ENCODE results near the gene PALLD.
A peak's percentile ranks its signal among the peaks of the same experiment; 100 is the strongest.

Gene PALLD

DNA sequence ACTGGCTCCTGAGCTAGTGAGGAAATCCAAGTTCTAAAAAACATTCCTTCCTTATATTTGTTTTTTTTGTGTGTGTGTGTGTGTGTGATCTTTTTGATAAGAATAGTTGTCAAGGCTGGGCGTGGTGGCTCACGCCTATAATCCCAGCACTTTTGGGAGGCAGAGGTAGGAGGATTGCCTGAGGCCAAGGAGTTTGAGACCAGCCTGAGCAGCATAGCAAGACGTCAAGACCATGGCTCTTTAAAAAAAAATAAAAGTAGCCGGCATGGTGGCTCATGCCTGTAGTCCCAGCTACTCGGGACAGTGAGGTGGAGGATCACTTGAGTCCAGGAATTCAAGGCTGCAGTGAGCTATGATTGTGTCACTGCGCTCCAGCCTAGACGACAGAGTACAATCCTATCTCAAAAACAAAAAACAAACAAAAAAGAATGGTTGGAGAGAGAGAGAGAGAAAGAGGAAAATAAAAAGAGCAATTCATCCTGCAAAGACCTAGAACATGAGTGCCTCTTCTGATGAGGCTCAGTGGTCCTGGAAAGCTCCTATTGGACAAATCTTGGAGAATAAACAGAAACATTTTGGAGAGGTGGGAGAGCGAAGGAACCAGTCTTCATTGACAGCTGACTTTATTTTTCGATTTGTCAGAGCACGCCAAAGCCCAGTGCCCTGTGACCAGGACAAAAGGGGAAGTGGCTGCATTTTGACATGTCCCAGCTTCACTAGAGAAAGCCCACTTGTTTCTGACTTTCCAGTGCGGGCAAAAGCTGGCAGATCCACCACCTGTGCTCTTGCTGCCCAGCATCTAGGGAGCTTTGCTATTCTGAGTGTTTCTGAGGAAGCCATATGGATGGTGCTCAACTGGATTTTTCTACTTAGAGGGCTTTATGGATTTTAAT is 244.7 kb downstream of the PALLD start:
- no peak for DNase-seq (ENCODE audit: low spot score)
- TF ChIP-seq, protein P1, sequence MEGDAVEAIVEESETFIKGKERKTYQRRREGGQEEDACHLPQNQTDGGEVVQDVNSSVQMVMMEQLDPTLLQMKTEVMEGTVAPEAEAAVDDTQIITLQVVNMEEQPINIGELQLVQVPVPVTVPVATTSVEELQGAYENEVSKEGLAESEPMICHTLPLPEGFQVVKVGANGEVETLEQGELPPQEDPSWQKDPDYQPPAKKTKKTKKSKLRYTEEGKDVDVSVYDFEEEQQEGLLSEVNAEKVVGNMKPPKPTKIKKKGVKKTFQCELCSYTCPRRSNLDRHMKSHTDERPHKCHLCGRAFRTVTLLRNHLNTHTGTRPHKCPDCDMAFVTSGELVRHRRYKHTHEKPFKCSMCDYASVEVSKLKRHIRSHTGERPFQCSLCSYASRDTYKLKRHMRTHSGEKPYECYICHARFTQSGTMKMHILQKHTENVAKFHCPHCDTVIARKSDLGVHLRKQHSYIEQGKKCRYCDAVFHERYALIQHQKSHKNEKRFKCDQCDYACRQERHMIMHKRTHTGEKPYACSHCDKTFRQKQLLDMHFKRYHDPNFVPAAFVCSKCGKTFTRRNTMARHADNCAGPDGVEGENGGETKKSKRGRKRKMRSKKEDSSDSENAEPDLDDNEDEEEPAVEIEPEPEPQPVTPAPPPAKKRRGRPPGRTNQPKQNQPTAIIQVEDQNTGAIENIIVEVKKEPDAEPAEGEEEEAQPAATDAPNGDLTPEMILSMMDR (IDR thresholded peaks at IDR 0.05) = no peak
- Histone ChIP-seq H3K27ac (no peak overlapping the region), H3K4me3 (no peak overlapping the region)

DNA sequence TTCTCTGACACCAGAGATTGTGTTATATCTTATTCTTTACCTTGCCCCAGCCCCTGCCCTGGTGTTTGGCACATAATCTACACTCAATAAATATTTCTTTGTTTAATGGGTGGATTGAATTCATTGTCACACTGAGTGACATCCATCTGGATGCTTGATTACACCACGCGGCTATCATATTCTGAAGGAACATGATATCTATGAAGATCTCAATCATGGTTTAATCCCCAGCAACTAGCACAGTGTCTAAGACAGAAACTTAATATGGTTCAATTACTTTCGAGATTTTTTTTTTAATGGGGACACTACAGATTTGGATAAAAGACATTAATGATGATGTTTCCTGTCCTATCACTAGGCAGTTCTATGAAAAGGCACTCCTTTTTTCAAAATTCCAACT is 246.3 kb downstream of the PALLD start:
- no peak for DNase-seq (ENCODE audit: low spot score)
- TF ChIP-seq, protein P1 (IDR thresholded peaks at IDR 0.05) = no peak
- Histone ChIP-seq H3K27ac (no peak overlapping the region), H3K4me3 (no peak overlapping the region)

DNA sequence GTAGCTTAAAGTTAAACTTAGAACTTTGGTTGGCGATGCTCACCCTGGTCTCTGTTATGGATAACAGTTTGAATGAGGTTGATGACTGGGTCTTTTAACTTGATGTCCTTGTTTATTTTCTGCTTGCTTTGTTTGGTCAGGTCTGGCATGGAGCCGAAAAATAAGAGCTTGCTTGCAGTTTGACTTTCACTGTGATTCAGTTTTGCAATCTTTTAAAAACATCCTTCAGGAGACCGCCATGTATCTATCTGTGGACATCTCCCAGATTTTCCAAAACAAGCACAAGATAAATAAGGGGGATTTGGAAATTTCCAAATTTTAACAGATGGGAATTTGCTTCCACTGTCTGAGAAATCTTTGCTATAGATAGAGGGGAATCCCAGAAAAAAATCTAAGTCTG is 246.7 kb downstream of the PALLD start:
- TF ChIP-seq, protein P1 (IDR thresholded peaks at IDR 0.05) = no peak
- DNase-seq (ENCODE audit: low spot score) = no peak
- H3K27ac ChIP-seq = no peak overlapping the region
- H3K4me3 ChIP-seq = no peak overlapping the region

DNA sequence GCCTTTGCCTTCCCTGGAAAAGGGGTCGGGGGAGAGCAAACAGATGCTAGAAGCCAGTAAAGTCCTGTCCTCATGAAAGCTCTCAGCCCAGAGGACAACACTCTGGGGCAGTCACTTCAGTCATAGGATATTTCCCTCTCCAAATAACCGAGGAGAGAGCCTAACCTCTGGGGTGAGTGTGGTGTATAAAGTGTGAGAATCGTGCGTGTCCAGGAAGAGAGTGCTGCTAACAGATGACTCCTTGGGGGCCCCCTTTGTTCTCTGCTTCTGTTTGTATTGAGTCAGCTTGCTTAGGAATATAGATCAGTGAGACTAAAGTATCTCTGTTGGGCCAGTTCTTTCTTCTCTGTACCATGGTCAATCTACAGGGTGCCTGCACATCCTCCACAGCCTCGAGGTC is 247.2 kb downstream of the PALLD start:
- Histone ChIP-seq H3K4me3 (no peak overlapping the region), H3K27ac (no peak overlapping the region)
- TF ChIP-seq, protein P1 (IDR thresholded peaks at IDR 0.05) = no peak
- DNase-seq (ENCODE audit: low spot score) = no peak

DNA sequence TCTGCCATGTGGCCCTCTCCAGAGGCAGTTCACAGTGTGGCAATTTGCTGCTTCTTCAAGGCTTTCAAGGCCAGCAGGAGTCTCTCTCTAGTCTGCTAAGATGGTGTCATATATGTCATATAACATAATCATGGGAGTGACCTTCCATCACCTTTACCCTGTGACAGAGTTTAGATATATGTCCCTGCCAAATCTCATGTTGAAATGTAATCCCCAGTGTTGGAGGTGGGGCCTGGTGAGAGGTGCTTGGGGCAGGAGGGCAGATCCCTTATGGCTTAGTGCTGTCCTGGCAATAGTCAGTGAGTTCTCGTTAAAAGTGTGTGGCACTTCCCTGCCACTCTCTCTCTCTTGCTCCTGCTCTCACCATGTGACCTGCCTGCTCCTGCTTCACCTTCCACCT is 252.0 kb downstream of the PALLD start:
- DNase-seq (ENCODE audit: low spot score) = no peak

DNA sequence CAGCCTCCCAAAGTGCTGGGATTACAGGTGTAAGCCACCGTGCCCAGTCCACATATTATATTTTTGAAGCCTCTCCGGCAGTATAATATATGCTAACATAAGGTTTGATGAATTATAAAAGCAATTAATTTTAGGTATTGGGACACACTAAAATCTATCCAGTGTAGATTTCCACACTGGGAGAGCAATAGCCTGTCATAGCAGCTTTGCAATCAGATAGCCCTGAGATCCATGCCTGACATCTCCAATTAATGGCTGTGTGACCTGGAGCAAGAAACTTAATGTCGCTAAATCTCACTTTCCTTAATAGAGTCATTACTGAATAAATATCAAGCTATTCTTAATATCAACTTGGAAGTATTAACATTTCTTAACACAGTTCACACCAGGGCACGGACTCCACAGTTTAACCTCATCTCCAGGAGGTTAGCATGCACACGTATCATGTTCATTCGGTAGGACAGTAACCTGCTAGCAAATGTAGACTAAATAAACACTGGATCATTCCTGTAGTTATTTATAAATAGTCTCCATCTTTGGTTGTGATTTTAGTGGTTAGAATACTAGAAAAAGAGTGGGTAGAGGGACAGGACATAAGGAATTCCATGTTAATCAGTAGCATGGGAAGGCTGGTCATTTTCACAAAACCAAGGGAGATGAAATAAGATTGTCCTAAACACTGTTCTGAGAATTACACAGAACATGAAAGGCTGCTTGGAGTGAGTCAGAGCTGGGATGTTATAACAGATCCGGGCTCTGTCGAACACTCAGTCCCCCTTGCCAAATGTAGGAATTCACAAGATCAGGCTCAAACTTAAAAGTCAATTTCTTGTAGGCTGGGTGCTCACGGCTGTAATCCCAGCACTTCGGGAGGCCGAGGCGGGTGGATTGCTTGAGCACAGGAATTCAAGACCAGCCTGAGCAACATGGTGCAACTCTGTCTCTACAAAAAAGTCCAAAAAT is 254.7 kb downstream of the PALLD start:
- peak overlapping the region in 1 of 2 donors; percentile 17 for H3K27ac ChIP-seq
- DNase-seq (ENCODE audit: low spot score) = no peak
- no peak overlapping the region for H3K4me3 ChIP-seq
- TF ChIP-seq, protein P1 (IDR thresholded peaks at IDR 0.05) = no peak

More for the DNA sequence above, 252.0 kb downstream of the PALLD start:
- Histone ChIP-seq H3K4me3 (no peak overlapping the region), H3K27ac (no peak overlapping the region)
- TF ChIP-seq, protein P1 (IDR thresholded peaks at IDR 0.05) = no peak

Data from coronary artery (tissue), 2 donors.